GM18873 (cell line): ENCODE data around the gene TRIM54.
"Not testable (repeated sequence)": the region's sequence is repeated elsewhere in the genome, so short reads cannot be mapped to it uniquely, and the experiment has no call there.

ENCODE experiments used
- ATAC-seq: cut with Tn5 transposase; IDR thresholded peaks from one replicate; pipeline ENCODE4 v1.9.1; 2021; ENCODE audit warnings: mild to moderate bottlenecking, moderate library complexity, moderate number of reproducible peaks; ENCODE audit not compliant: unreplicated experiment, low FRiP score

The TRIM54 gene

DNA sequence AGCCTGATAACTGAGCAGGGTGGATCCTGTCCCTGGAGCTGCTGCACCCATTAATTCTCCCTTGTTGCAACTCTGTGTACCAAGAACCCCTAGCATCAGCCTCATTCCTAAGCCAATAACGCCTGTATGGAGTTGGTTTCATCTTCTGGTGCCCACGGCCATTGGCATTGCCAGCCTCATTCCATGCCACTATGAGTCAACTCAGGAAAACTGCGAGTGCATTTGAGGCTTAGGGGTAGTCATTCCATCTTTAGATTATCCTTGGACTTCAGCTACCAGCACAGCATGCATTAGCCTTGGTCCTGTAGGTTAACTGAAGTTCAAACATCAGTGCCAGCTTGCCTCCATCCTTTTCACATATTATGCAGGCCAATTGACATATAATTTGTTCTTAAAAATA, 1.4 kb upstream of the TRIM54 start:
- no peak for ATAC-seq

DNA sequence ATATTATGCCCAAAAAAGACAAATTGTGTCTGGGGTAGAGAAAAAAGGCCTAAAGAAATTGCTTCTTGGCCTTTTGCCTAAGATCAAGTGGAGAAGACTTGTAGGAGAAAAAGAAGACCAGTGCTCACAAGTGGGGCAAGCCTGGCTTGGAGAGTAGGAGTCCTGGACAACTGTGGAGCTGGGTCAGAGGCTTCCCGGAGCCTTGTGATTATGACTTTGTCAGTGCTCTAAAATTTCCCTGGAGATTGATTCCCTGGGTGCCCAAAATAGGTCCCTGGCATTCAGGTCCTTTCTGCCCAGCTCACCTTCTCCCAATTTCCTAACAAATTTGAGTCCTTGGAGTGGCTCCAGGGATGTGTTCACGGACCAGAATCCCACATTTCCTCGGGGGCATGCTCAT, 787 bp upstream of the TRIM54 start:
- no peak for ATAC-seq

GRCh38 chr2:27282892-27283291, 663 bp downstream of the TRIM54 start:
- ATAC-seq = no peak

- no peak for ATAC-seq
Observed at GRCh38 chr2:27284996-27285395, 2.8 kb downstream of the TRIM54 start.

DNA sequence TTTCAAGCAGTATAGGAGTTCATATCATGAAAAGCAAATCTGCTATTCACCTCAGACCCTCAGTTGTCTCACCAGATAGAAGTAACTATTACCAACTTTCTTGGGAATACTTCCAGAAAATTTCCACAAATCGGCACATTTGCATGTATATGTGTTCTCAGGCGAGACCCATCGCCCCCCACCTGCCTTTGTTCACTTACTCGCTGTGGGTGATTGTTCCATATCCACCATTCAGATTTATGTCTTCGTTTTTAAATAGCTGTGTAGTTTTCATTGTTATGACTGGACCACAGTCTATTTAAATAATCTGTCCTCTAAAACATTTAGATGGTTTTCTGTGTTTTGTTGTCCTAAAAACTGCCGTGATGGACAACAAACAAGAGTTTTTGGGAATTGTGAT, 3.3 kb downstream of the TRIM54 start:
- ATAC-seq = no peak

- ATAC-seq = no peak
Observed at GRCh38 chr2:27288610-27289009, 6.4 kb downstream of the TRIM54 start.

DNA sequence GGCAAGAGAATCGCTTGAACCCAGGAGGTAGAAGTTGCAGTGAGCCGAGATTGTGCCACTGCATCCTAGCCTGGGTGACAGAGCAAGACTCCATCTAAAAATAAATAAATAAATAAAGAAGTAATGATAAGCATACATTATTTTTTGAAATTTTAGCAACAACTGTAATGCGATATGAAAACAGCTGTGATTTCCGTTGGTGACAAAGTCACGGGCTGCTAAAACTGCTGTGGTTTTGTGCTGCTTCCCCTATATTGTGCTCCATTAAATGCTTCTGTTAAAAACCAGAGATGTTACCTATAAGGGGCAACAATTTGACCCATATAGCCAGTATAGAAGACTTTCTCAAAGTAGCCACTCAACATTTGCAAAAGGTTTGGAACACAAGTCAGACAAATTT, 8.3 kb downstream of the TRIM54 start:
- no peak for ATAC-seq

GRCh38 chr2:27291865-27292264, 9.6 kb downstream of the TRIM54 start:
- ATAC-seq = no peak

DNA sequence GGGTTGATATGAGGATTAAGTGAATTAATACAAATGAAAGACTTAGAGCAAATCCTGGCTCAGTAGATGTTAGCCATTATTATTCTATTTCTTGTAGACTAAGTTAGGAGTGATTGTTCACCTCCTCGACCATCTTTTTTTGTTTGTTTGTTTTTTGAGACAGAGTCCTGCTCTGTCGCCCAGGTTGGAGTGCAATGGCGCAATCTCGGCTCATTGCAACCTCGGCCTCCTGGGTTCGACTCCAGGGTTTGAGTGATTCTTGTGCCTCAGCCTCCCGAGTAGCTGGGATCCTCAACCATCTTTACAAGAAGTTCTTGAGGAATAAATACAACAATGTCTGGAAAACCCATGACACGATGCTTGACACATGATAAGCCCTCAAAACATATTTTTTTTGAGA, 12.7 kb downstream of the TRIM54 start:
- ATAC-seq = no peak

DNA sequence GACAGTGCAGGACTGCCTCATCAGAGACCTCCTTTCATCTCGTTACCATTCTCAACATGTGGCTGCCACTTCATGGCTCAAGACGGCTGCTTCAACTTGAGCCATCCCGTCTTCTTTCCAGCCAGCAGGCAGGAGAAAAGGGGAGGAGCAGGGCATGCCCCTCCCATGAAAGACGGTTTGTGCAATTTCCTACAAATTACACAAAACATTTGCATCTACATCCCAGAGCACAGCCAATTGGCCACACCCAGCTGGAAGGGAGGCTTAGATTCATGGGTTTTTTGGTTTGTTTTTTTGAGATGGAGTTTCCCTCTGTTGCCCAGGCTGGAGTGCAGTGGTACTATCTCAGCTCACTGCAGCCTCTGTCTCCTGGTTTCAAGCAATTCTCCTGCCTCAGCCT, 14.3 kb downstream of the TRIM54 start:
- ATAC-seq = no peak

DNA sequence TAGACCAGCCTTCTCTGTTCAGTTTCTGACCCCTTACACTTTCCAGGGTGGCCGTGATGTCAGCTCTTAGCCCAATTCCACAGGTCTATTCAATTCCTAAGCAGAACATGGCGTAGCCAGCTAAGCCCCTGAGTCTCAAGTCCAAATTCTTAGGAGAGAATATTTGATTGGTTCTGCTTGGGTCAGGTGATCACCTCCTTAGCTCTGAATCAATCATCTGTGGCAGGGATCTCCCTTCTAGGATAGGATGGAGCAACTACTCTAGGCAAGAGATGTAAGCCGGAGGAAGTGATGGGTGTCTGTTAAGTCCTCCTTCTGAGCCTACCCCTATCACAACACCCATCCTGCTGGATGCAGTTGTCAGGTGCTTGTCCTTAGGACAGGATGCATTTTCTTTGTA, 15.0 kb downstream of the TRIM54 start:
- ATAC-seq = no peak

GRCh38 chr2:27298391-27299080, 16.3 kb downstream of the TRIM54 start:
- no peak for ATAC-seq

DNA sequence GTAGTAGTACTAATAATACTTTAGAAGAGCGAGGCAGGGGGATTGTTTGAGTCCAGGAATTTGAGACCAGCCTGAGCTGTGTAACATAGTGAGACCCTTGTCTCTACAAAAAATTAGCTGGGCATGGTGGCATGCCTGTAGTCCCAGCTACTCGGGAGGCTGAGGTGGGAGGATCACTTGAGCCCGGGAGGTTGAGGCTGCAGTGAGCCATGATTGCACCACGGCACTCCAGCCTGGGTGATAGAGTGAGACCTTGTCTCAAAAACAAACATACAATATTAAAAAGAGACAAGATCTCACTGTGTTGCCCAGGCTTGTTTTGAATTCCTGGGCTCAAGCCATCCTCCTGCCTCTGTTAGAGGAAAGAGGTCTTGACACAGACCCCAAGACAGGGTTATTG, 18.4 kb downstream of the TRIM54 start:
- not testable (repeated sequence) for ATAC-seq

DNA sequence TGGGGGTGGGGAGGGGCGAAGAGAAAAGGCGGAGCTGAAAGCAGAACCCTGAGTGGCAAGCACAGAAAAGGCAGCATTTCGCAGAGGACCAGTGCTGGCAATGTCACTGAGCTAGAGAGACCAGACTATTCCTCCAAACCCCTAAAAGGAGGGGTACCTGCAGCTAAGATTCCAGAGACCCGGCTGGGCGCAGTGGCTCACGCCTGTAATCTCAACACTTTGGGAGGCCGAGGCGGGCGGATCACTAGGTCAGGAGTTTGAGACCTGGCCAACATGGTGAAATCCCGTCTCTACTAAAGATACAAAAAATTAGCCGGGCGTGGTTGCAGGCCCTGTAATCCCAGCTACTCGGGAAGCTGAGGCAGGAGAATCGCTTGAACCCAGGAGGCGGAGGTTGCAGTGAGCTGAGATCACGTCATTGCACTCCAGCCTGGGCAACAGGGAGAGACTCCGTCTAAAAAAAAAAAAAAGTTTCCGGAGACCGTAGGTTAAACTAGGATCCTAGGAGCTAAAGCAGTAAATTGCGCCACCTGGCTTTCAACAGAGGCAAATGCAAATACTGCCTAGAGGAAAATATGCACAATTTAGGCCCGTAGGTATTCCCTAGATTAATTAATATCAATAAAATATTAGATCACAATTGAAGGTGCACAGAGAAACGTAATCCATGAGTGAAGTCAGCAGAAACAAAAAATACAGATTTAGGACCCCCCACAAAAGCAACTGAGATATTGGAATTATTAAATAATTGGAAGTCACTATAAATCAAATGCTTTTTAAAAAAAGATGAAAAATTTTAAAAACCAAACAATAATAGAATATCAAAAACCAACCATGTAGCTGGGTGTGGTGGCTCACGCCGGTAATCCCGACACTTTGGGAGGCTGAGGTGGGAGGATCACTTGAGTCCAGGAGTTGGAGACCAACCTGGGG, 21.1 kb downstream of the TRIM54 start:
- no peak for ATAC-seq

DNA sequence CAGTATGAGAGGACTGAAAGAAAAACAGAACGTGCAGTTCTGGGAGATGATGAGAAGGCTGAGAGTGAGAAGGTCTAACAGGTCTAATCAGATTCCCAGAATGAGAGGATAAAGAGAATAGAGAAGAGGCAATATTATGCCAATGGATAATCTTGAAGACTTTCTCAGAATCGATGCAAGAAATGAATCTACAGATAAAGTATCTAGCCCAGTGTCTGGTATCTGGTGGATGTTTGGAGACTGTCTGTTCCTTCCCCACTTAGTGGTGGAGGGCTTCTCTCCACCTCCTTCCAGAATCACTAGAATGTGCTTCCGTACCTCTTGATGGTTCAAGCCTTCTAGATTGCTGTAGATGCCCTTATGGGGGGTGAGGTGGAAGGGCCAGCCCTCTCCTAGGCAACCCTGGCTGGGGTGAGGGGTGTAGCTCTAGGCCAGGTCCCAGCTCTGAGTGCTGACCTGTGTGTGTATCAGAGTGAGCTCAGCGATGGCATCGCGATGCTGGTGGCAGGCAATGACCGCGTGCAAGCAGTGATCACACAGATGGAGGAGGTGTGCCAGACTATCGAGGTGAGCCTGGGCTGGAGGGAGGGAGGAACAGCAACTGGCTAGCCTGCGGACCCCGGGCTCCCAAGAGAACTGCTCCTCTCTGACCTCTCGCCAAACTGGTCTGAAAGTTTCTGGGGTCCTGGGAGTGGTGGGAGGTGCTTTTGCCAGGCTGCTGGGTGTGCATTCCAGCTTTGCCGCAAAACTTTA, 22.4 kb downstream of the TRIM54 start:
- ATAC-seq = no peak

GRCh38 chr2:27305516-27305915, 23.3 kb downstream of the TRIM54 start:
- ATAC-seq = no peak

- ATAC-seq = no peak
Observed at GRCh38 chr2:27306136-27306535, 23.9 kb downstream of the TRIM54 start.

GRCh38 chr2:27306573-27307286, 24.5 kb downstream of the TRIM54 start:
- no peak for ATAC-seq

DNA sequence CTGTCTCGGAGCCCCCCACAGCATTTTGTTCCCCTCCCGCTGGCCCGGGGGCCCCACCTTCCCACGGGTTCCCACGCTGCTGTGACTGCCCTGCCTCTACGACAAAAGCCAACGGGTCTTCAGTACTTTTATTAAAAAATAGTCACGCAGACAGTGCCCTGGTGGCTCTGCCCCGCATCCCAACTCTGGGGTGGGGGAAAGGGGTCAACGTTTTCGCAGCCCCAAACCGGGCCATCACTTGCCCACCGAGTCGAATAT, 25.0 kb downstream of the TRIM54 start:
- no peak for ATAC-seq

GRCh38 chr2:27307545-27308358, 25.5 kb downstream of the TRIM54 start:
- ATAC-seq = no peak
